DMS153 treated with DMSO at 0.1 percent for 48 hours (cell line): ENCODE data around the gene SIMC1.
"Not testable (repeated sequence)": the region's sequence is repeated elsewhere in the genome, so short reads cannot be mapped to it uniquely, and the experiment has no call there.

Source experiments
- DNase-seq: peaks from one replicate; lab custom pipeline; 2025; ENCODE audit not compliant: unreplicated experiment; lab: John Stamatoyannopoulos, UW

SIMC1 gene

GRCh38 chr5:176290057-176290840 lies 52.0 kb downstream of the SIMC1 start:
- not testable (repeated sequence) for DNase-seq

DNA sequence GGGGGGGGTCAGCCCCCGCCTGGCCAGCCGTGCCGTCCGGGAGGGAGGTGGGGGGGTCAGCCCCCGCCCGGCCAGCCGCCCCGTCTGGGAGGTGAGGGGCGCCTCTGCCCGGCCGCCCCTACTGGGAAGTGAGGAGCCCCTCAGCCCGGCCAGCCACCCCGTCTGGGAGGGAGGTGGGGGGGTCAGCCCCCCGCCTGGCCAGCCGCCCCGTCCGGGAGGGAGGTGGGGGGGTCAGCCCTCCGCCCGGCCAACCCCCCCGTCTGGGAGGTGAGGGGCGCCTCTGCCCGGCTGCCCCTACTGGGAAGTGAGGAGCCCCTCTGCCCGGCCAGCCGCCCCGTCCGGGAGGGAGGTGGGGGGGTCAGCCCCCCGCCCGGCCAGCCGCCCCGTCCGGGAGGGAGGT lies 67.1 kb downstream of the SIMC1 start:
- DNase-seq = not testable (repeated sequence)

- no peak for DNase-seq
Measured at GRCh38 chr5:176317534-176318374, 79.5 kb downstream of the SIMC1 start.

GRCh38 chr5:176319827-176320554 lies 81.8 kb downstream of the SIMC1 start:
- DNase-seq = no peak

GRCh38 chr5:176320577-176320976 lies 82.4 kb downstream of the SIMC1 start:
- DNase-seq = no peak

GRCh38 chr5:176334031-176334770 lies 96.0 kb downstream of the SIMC1 start:
- DNase-seq = no peak

- no peak for DNase-seq
Measured at GRCh38 chr5:176337913-176338312, 99.7 kb downstream of the SIMC1 start.

DNA sequence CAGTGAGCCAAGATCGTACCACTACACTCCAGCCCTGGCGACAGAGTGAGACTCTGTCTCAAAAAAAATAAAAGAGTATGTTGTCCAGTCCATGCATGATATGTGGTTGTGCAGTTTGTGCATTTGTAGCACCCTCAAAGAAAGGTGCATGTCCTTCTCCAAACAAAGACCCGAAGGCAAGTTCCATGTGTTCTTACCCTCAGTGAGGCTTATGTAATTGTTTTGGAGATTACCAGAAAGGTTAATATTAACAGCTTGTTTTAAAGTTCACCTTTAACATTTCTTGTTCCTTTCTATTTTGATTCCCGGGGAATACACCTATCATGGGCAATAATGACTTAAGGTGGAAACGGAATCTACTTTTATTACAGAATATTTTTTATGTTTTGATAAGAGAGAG lies 101.1 kb downstream of the SIMC1 start:
- no peak for DNase-seq

DNA sequence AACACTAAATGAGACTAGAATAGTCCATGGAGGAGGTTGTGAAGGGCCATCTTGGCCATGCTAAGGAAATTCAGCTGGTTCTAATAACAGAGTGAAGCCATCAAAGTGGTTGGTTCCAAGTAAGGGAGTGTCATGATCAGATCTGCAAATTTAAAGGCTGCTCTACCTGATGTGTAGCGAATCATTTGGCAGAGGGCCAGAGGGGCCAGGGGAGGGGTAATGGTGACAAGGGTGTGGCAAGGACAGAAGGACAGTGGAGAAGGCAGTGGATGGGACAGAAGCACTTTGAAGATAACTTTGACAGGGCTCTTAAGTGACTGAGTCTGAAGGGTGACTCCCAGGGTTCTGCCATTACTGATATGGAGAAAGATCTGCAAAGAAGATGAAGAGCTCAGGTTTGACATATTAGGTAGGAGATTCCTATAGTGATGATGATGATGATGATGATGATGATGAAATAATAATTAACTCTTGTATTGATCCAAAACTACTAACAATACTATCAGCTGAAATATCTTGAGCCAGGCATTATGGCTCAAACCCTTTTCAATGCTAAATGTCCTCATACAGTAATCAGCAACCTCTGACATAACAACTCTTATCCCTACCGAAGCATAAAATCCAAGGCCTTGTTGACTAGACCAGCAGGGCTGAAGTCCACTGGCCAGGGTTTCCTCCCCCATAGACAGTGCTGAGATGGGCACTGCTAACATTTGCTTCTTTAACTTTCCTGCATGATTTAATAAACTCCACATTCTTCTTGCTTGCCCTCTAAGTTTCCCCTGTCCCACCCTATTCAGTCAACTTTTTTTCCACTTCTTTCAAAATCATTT lies 103.3 kb downstream of the SIMC1 start:
- no peak for DNase-seq

DNA sequence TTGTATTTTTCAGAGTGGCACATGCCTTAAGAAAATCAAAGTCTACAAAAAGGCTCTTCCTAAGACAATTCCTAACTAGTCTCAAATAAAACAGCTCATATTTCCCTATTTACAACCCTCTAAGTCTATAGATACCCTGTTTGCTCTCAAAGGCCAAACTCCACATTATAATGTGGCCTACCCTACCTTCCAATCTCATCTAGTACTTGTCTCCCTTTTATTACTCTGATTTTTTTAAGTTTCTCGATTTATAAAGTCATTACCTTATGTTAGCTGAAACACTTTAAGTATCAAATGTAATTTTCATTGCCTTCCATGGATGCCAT lies 103.9 kb downstream of the SIMC1 start:
- no peak for DNase-seq

DNA sequence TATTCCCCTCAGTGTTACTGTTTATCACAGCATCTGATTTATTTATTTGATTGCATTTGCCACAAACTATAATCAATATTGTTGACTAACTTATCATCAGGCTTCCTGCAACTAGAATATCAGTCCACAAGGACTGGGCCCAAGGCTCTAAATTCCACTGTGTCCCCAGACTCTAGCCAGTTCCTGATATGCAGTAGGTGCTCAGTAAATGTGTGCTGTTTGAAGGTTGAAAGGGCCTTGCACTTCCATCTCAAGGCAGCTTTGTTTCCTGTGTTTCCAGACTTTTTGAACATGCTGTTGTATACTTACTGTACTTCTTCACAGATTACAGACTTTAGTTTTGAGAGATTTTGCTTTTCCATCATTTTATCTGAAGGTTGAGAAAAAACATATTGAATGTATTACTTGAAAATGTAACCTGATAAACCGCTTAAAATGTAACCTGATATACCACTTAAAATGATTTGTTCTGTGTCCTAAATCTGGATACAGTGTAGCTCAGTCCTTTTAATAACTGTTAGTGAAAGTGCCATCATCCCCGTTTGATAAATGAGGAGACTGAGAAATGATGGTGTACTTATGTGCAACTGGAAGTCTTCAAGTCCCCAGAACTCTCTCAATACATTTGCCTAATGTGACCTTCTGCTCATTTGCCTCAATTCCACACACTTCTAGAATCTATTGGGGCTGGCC lies 104.7 kb downstream of the SIMC1 start:
- DNase-seq = no peak

DNA sequence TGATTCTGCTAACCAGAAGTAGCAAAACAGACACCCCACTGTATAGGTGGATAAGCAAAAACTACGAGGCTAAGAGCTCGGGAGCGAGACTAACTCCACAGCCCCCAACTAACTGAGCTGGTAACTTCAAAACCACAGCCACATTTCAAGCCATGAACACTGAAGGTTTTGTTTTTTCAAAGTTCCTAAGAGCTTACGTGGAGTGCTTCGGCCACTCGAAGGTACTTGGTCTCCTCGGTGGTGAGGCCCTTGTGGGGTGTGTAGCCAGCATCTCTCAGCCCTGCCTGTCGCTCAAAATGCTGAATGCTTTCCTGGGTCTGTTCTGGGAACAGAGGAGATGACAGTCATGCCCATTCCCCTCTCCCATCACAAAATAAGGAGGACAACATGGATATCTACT lies 112.2 kb downstream of the SIMC1 start:
- no peak for DNase-seq

DNA sequence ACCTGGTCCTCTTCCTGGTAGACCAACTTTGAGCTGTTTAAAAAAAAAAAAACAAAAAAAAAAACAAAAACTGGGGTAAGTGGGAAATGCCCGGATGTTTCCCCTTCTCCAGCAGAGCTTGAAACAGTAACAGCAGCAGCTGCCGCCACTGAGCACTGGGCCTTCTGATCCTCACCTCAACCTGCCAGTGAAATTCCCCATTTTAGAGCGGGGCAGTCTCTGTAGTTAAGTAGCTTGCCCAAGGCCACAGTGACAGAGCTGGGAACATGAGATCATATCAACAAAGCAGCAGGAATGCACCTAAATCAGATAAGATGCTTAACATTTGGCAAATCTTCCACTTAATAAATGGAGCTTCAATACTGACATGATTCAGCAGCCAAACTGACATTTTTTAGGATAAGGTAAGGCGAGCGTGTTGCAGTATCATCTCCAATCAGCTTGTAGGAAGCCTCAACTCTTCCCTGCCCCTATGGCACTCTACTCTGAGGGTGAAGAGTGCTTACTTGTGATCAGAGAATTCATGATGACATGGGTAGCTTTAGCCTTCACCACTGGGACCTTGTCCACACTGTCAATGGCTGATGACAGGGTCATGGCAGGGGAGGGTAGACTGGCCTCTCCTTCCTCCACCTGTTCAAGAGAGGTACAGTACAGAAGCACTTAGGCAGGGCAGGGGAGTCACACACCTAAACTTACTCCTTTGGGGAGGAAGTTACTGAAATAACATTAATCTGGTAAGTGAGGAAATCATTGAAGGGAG lies 114.1 kb downstream of the SIMC1 start:
- no peak for DNase-seq

- no peak for DNase-seq
Measured at GRCh38 chr5:176353533-176353932, 115.3 kb downstream of the SIMC1 start.

- DNase-seq = no peak
Measured at GRCh38 chr5:176355400-176356178, 117.4 kb downstream of the SIMC1 start.

DNA sequence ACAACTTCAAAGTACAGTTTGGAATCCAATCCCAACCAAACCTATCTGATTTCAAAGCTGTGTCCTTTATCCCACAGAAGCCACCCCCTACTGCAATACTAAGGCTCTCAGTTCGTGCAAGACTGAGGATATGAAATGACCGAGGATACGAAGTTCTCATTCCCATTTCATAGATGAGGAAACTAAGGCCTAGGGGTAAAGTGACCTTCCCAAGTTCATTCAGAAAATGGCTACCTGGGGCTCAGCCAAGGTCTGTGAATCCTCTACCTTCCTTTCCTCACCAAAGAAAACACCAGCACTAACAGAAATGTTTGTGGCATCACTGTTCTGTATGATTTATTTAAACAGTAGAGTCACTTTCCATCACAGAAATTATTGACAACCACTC lies 117.9 kb downstream of the SIMC1 start:
- no peak for DNase-seq

DNA sequence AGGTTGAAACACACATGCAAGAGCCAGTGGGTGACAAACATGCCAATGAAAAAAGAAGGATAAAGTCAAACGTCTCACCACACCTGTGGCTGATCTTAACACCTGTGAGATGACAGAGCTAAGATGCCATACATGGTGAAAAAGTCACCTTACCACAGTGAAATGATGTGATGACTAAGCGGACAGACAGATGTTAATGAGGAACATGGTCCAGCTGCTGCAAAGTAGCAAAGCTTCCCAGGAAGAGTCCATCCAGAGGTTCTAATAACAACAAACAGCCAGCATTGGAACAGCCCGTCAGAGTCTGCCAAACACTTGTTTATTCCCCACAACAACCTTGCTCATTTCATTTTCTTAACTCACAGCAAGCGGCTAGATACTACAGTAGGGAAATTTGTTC lies 121.4 kb downstream of the SIMC1 start:
- DNase-seq = no peak

DNA sequence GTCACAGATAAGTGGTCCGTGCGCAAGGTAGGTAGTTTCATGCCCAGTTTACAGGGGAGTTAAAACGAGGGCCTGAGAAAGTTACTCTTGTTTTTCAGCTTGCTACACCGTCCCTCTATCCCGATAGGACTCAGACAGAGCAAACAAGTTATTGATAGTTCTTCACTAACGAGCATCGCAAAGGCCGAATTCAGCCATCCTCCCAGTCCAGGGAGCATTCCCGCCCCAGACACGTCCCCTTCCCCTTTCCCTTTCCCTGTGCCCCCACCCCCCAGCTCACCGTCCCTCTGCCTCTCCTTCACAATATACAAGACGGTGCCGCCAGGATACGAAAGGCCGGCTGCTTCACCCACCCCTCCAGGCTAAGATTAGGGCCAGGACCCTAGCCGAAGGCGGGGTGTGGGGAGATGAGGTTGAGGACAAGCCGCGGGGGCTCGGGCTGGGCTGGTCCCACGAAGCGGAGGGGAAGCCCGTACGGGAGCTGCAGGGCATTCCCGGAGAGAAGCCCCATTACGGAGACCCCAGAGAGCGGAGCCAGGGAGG lies 122.7 kb downstream of the SIMC1 start:
- no peak for DNase-seq
